ENCODE results near the gene KRTAP29-1. TPM values are rescaled to one million over a fixed set of nuclear protein-coding genes. Genes with fewer than 3 reads are reported as not detected.

Gene KRTAP29-1
- total RNA-seq, 4 donors from 2014 or later = 2.5 TPM; not detected in 3

DNA sequence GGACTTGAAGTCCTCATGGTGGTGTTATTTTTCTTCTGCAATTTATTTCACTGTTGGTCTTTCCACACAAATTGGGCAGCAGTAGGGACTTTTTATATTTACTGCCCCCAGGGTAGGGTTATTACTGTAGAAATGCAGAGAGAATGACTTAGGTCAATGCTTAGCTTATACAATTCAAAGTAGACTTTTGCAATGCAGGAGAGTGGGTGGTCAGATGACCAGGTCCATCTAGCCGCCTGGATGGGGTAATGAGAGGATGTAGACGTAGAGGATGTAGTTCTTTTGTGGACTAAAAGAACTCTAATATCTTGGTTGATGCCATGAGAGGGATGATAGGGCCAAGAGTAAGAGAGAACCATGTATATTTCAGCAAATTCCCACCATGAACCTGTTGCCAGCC, 15.6 kb upstream of the KRTAP29-1 start:
- no peak for DNase-seq (ENCODE audit: low spot score in 2 of 2)
- WGBS, 2 donors = 38 to 89% methylated on average over 2 of the region's 2 CpGs
- no peak overlapping the region for H3K4me3 ChIP-seq (ENCODE audit: low read depth, poor library complexity, severe bottlenecking)
- TF ChIP-seq POLR2A (IDR thresholded peaks at IDR 0.05) (no peak), CTCF (IDR thresholded peaks at IDR 0.05) (no peak)
- intact Hi-C loops (cut with DNase I; ENCODE audit: low total_unique reads) = no loop called here

DNA sequence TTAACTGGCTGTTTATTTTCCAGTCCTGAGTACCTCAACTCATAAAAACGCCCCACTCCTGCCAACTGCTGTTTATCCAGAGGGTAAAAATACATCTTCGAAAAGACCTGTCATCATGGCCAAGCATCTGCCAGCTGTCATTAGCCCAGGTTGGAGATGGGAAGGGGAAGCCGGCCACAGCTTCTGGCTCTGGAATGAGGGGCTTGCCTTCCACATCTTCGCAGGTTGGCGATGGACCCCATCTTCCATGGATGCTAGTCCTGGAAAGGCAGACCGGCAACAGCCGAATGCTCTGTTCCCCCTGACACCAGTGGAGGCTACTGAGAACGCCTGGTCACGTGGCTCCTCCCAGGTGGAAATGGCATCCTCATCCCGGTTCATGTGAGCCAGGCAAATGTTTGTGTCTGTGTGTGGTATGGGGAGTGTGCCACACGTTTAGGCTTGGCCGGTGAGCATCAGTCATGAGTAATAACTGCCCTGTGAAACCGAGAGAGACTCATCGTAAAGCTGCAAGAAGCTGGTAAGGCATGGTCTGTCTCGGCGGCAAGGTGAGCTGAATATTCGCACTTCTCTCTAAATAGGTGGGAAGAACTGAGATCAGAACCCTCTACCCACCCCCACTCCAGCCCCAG, 13.3 kb upstream of the KRTAP29-1 start:
- DNase-seq (ENCODE audit: low spot score in 2 of 2) = peak in 1 of 2 donors; percentile 72
- intact Hi-C loops (cut with DNase I; ENCODE audit: low total_unique reads) = no loop called here
- TF ChIP-seq CTCF (IDR thresholded peaks at IDR 0.05) = no peak
- TF ChIP-seq POLR2A (IDR thresholded peaks at IDR 0.05) = no peak
- no peak overlapping the region for H3K4me3 ChIP-seq (ENCODE audit: low read depth, poor library complexity, severe bottlenecking)
- 78 to 88% methylated on average over 17 of the region's 17 CpGs for WGBS, 2 donors

DNA sequence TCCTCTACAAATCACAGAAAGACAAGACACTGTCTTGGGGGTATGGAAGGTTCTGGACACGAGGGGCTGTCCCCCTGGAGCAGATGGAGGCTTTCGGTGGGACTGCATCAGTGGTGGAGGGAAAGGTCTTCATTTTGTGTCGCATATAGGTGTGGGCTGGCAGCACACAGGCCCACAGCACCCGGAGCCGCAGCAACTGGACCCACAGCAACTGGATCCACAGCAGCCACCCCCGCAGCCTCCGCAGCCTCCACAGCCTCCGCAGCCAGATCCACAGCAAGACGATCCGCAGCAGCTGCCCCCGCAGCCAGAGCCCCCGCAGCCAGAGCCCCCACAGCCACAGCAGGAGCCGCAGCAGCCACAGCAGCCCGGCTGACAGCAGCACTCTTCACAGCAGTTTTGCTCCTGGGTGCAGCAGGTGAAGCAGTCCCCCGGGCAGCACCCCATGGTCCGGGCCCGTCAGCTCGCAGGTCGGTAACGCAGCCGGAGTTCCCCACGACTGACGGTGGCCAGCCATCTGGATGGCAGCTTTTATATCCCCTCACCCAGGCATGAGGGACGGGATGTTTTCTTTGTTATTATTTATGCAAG, 12.6 kb upstream of the KRTAP29-1 start, which contains the start of gene KRTAP17-1:
Gene KRTAP17-1 (minus strand): TSS at position 507 of the 591 bp plus-strand sequence. CDS start 60 bp downstream, at position 447.
- peak in 1 of 2 donors; percentile 76 for DNase-seq (ENCODE audit: low spot score in 2 of 2)
- intact Hi-C loops (cut with DNase I; ENCODE audit: low total_unique reads) = no loop called here
- no peak within 1 kb of the TSS for H3K4me3 ChIP-seq (ENCODE audit: low read depth, poor library complexity, severe bottlenecking)
- 80 to 84% methylated on average over 18 to 24 of the region's 24 CpGs for WGBS, 2 donors
- TF ChIP-seq CTCF (IDR thresholded peaks at IDR 0.05) = no peak
- TF ChIP-seq POLR2A (IDR thresholded peaks at IDR 0.05) = no peak

DNA sequence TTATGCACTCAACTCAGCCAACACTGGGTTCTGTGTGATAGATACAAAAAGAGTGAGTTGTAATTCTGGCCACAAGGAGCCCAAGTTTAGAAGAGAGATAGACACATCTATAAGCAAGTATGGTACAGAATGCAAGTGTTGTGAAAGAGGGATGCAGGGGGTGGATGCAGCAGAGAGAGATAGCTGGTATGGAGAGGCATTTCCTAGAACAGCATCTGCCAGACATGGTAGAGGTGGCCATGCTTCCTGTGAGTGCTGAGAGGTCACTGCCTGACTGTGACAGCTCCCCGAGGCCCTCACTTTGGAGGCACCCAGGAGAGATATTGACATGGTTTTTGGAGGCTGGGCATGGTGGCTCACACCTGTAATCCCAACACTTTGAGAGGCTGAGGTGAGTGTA, 8.5 kb upstream of the KRTAP29-1 start:
- 85 to 100% methylated on average over 1 of the region's 1 CpG for WGBS, 2 donors

DNA sequence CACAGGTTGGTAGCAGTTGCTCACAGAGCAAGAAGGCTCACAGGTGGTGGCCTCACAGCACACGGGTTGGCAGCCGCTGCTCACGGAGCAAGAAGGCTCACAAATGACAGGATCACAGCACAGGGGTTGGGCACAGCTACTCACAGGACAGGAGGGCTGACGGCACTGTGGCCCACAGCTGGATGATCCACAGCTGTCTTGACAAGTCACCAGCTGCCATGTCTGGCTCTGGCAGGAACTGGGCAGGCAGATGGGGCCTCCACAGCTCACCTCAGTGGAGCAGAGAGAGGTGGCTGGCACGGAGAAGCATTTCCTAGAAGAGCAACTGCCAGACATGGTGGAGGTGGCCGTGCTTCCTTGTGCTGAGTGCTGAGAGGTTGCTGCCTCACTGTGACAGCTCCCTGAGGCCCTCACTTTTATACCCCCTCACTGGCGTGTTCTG, 6.3 kb upstream of the KRTAP29-1 start, which contains the start of gene KRTAP16-1:
Gene KRTAP16-1 (minus strand): TSS at position 392 of the 442 bp plus-strand sequence. CDS start 56 bp downstream, at position 336.
- intact Hi-C loops (cut with DNase I; ENCODE audit: low total_unique reads) = no loop called here
- H3K4me3 ChIP-seq (ENCODE audit: low read depth, poor library complexity, severe bottlenecking) = no peak within 1 kb of the TSS
- WGBS, 2 donors = 46 to 50% methylated on average over 6 to 7 of the region's 7 CpGs
- DNase-seq (ENCODE audit: low spot score in 2 of 2) = peak in 1 of 2 donors; percentile 83
- TF ChIP-seq POLR2A (IDR thresholded peaks at IDR 0.05) (no peak), CTCF (IDR thresholded peaks at IDR 0.05) (no peak)

More for the DNA sequence above, 8.5 kb upstream of the KRTAP29-1 start:
- no peak overlapping the region for H3K4me3 ChIP-seq (ENCODE audit: low read depth, poor library complexity, severe bottlenecking)
- TF ChIP-seq CTCF (IDR thresholded peaks at IDR 0.05) (no peak), POLR2A (IDR thresholded peaks at IDR 0.05) (no peak)
- DNase-seq (ENCODE audit: low spot score in 2 of 2) = peak in 1 of 2 donors; percentile 54
- intact Hi-C loops (cut with DNase I; ENCODE audit: low total_unique reads) = no loop called here
